Measurements from ENCODE around the gene ASCL3.
"Not testable (repeated sequence)": the region's sequence is repeated elsewhere in the genome, so short reads cannot be mapped to it uniquely, and the experiment has no call there.

The ASCL3 gene

DNA sequence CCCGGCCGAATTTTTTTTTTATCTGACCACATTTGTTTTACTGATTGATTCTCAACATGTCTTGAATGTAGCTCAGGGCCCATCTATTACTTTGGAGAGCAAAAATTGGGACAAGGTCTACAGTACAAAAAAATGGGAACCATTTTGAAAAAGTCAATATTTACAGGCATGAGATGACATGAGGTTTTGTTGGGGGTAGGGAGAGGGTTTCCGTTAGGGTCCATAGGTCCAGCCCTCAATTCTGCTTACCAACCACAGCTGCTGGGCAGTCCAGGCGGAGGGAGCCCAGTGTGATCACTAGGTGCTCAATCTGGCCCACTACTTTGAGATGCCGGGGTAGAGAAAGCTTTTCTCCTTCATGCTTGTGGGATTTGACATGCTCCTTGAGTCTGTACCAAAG, 42.6 kb upstream of the ASCL3 start:
- Histone ChIP-seq H3K9me3 (ENCODE audit: severe bottlenecking) (no peaks in the 10 kb centered on the region), H3K36me3 (ENCODE audit: low read depth) (no peaks in the 10 kb centered on the region), H3K27me3 (ENCODE audit: insufficient read depth, poor library complexity, severe bottlenecking) (no peaks in the 10 kb centered on the region), H3K4me3 (ENCODE audit: severe bottlenecking) (no peak overlapping the region), H3K27ac (ENCODE audit: poor library complexity, severe bottlenecking) (no peak overlapping the region), H3K4me1 (ENCODE audit: insufficient read depth, poor library complexity, severe bottlenecking) (no peaks in the 10 kb centered on the region)
- DNase-seq (ENCODE audit: low spot score): no peak
- TF ChIP-seq, protein P1, sequence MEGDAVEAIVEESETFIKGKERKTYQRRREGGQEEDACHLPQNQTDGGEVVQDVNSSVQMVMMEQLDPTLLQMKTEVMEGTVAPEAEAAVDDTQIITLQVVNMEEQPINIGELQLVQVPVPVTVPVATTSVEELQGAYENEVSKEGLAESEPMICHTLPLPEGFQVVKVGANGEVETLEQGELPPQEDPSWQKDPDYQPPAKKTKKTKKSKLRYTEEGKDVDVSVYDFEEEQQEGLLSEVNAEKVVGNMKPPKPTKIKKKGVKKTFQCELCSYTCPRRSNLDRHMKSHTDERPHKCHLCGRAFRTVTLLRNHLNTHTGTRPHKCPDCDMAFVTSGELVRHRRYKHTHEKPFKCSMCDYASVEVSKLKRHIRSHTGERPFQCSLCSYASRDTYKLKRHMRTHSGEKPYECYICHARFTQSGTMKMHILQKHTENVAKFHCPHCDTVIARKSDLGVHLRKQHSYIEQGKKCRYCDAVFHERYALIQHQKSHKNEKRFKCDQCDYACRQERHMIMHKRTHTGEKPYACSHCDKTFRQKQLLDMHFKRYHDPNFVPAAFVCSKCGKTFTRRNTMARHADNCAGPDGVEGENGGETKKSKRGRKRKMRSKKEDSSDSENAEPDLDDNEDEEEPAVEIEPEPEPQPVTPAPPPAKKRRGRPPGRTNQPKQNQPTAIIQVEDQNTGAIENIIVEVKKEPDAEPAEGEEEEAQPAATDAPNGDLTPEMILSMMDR (IDR thresholded peaks at IDR 0.05; ENCODE audit: poor library complexity, severe bottlenecking): no peak
- ATAC-seq (ENCODE audit: low read depth): no peak

DNA sequence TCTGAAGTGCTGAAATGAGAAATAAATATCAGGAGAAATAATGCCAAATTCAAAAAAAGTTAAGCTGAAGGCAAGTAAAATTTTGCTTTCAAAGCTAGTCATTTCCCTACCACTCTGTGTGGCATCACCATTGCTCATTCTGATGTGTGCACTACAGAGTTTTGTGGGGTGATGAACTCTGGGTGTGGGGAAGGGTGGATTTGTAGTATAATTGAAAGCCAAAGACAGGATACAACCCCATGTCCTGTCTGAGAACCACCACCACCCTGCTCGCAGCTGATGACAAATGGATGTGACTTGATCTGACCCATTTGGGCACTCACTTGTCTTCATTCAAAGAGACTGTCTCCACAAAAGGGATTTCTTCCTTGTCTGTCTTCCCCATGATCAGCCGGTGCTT, 40.7 kb upstream of the ASCL3 start:
- no peak for DNase-seq (ENCODE audit: low spot score)
- no peak for ATAC-seq (ENCODE audit: low read depth)
- H3K27me3 ChIP-seq (ENCODE audit: insufficient read depth, poor library complexity, severe bottlenecking): no peaks in the 10 kb centered on the region
- no peaks in the 10 kb centered on the region for H3K36me3 ChIP-seq (ENCODE audit: low read depth)
- TF ChIP-seq, protein P1 (IDR thresholded peaks at IDR 0.05; ENCODE audit: poor library complexity, severe bottlenecking): no peak
- H3K9me3 ChIP-seq (ENCODE audit: severe bottlenecking): no peaks in the 10 kb centered on the region
- H3K4me1 ChIP-seq (ENCODE audit: insufficient read depth, poor library complexity, severe bottlenecking): no peaks in the 10 kb centered on the region
- H3K27ac ChIP-seq (ENCODE audit: poor library complexity, severe bottlenecking): no peak overlapping the region
- no peak overlapping the region for H3K4me3 ChIP-seq (ENCODE audit: severe bottlenecking)

DNA sequence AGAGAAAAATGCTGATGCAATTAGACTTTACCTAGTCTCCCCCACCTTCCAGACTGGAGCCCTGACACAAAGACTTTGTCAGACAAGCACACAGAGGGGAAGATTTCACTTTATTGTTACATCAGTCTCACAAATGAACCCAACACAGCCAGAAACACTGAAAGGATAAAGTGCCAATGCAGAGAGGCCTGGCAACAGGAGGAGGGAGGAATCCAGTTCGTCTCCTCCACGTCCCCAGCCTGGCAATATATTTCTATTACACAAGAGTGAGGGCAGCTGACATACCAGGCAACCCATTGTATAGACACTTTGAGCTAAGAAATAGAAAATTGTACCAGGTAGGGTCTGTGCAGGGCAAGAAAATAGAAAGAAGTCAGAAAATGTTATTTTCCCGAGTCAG, 37.7 kb upstream of the ASCL3 start:
- ATAC-seq (ENCODE audit: low read depth): no peak
- no peaks in the 10 kb centered on the region for H3K9me3 ChIP-seq (ENCODE audit: severe bottlenecking)
- H3K4me3 ChIP-seq (ENCODE audit: severe bottlenecking): no peak overlapping the region
- no peaks in the 10 kb centered on the region for H3K4me1 ChIP-seq (ENCODE audit: insufficient read depth, poor library complexity, severe bottlenecking)
- TF ChIP-seq, protein P1 (IDR thresholded peaks at IDR 0.05; ENCODE audit: poor library complexity, severe bottlenecking): no peak
- no peaks in the 10 kb centered on the region for H3K36me3 ChIP-seq (ENCODE audit: low read depth)
- H3K27ac ChIP-seq (ENCODE audit: poor library complexity, severe bottlenecking): no peak overlapping the region
- DNase-seq (ENCODE audit: low spot score): no peak
- no peaks in the 10 kb centered on the region for H3K27me3 ChIP-seq (ENCODE audit: insufficient read depth, poor library complexity, severe bottlenecking)

DNA sequence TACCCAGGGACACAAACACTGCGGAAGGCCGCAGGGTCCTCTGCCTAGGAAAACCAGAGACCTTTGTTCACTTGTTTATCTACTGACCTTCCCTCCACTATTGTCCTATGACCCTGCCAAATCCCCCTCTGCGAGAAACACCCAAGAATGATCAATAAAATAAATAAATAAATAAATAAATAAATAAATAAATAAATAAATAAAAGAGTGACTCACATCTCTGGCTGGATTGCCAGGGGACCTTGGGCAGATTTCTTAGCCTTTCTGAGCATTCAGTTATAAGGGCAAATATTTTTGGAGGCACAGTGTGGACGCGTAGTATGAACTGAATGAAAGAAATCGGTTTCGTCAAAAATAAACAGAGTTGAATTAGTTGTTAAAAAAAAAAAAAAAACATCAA, 36.5 kb upstream of the ASCL3 start:
- not testable (repeated sequence) for H3K27ac ChIP-seq (ENCODE audit: poor library complexity, severe bottlenecking); H3K9me3 ChIP-seq (ENCODE audit: severe bottlenecking); ATAC-seq (ENCODE audit: low read depth); H3K27me3 ChIP-seq (ENCODE audit: insufficient read depth, poor library complexity, severe bottlenecking); H3K36me3 ChIP-seq (ENCODE audit: low read depth); H3K4me1 ChIP-seq (ENCODE audit: insufficient read depth, poor library complexity, severe bottlenecking); H3K4me3 ChIP-seq (ENCODE audit: severe bottlenecking); DNase-seq (ENCODE audit: low spot score)

DNA sequence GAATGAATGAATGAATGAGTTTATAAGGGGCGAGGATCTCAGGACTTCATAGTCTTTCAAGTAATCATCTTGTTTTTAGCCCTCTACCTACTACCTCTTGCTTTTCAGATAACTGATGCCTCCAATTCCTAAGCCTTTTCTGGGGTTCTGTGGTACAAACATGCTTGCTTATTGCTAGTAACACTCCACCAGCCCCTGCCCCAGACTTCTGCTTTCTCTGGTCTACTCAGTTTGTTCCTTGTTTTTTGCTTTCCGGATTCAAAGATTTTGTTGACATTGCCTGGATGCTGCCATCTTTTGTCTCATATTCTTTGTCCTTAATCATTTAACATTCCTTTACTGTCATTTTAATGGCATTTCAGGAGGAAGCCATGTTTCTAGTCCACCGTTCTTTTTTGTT, 30.3 kb upstream of the ASCL3 start:
- Histone ChIP-seq H3K27ac (ENCODE audit: poor library complexity, severe bottlenecking) (no peak overlapping the region), H3K36me3 (ENCODE audit: low read depth) (peaks cover 9% of the 10 kb centered on the region), H3K27me3 (ENCODE audit: insufficient read depth, poor library complexity, severe bottlenecking) (no peaks in the 10 kb centered on the region), H3K4me3 (ENCODE audit: severe bottlenecking) (no peak overlapping the region), H3K4me1 (ENCODE audit: insufficient read depth, poor library complexity, severe bottlenecking) (no peaks in the 10 kb centered on the region), H3K9me3 (ENCODE audit: severe bottlenecking) (no peaks in the 10 kb centered on the region)
- TF ChIP-seq, protein P1 (IDR thresholded peaks at IDR 0.05; ENCODE audit: poor library complexity, severe bottlenecking): no peak
- ATAC-seq (ENCODE audit: low read depth) (no peak), DNase-seq (ENCODE audit: low spot score) (no peak)
